Measurements from ENCODE around the gene BSPH1.

DNA sequence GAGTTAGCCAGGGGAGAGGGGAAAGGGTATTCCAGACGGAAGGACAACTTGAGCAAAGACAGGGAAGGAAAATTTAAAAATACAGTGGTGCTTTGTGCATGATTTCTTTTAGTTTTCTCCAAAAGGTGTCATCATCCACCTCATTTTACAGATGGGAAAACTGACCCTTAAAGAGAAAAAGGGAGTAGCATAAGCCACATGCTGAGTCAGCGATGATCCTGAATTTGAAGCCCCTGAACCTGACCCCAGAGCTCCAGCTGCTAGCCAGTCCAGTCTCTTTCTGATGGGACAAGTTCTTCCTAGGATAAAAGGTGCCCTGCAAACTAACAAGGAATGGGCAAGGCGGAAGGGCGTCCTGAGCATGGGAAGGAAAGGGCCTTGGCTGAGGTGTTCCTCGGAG lies 41.6 kb upstream of the BSPH1 start:
- TF ChIP-seq, protein P1, sequence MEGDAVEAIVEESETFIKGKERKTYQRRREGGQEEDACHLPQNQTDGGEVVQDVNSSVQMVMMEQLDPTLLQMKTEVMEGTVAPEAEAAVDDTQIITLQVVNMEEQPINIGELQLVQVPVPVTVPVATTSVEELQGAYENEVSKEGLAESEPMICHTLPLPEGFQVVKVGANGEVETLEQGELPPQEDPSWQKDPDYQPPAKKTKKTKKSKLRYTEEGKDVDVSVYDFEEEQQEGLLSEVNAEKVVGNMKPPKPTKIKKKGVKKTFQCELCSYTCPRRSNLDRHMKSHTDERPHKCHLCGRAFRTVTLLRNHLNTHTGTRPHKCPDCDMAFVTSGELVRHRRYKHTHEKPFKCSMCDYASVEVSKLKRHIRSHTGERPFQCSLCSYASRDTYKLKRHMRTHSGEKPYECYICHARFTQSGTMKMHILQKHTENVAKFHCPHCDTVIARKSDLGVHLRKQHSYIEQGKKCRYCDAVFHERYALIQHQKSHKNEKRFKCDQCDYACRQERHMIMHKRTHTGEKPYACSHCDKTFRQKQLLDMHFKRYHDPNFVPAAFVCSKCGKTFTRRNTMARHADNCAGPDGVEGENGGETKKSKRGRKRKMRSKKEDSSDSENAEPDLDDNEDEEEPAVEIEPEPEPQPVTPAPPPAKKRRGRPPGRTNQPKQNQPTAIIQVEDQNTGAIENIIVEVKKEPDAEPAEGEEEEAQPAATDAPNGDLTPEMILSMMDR (IDR thresholded peaks at IDR 0.05) = no peak
- no peak for TF ChIP-seq POLR2A (IDR thresholded peaks at IDR 0.05)
